Omental fat pad (tissue), 4 donors: ENCODE measurements around the gene CLBA1. TPM values are rescaled to one million over a fixed set of nuclear protein-coding genes. Genes with fewer than 3 reads are reported as not detected.
"Not testable (repeated sequence)": the region's sequence is repeated elsewhere in the genome, so short reads cannot be mapped to it uniquely, and the experiment has no call there.

Experiments
- ATAC-seq: fragments of 150-250 bp; one replicate; pipeline ENCODE4 v1.9.1; 2016; ENCODE audit warnings: mild to moderate bottlenecking, moderate library complexity; ENCODE audit not compliant: low FRiP score
- DNase-seq: peaks from one replicate; pipeline ENCODE4 v3.0.0-alpha.2; 2019; ENCODE audit warnings: low spot score
- CTCF ChIP-seq, 3 donors: fragments of 450-650 bp; IDR thresholded peaks; one replicate each; pipeline ENCODE4 v1.5.1; 2016 to 2017; ENCODE audit warnings: antibody characterized with exemption in 3 of 3, mild to moderate bottlenecking in 3 of 3, moderate library complexity in 2 of 3
- total RNA-seq, 4 donors: library from RNA; depleted of rRNA; stranded (reverse); fragments of >200 nt; gene quantifications; one replicate each; pipeline ENCODE4 v1.1.0, GENCODE V29; 2016

The CLBA1 gene
- total RNA-seq, 4 donors from 2014 or later, result 2.5 to 6.1 (median 3.3) TPM

GRCh38 chr14:105022276-105022670 lies 36.7 kb downstream of the CLBA1 start:
- ATAC-seq (no peak), DNase-seq (no peak)
- TF ChIP-seq CTCF (IDR thresholded peaks at IDR 0.05), result no peak

- ATAC-seq (no peak), DNase-seq (no peak)
- TF ChIP-seq CTCF (IDR thresholded peaks at IDR 0.05), result no peak
These were observed 37.6 kb downstream of the CLBA1 start for GRCh38 chr14:105023144-105023543.

GRCh38 chr14:105023791-105024480 lies 38.3 kb downstream of the CLBA1 start:
- TF ChIP-seq CTCF (IDR thresholded peaks at IDR 0.05), result no peak

GRCh38 chr14:105025429-105025828 lies 39.8 kb downstream of the CLBA1 start:
- no peak for DNase-seq
- ATAC-seq, result no peak
- no peak for TF ChIP-seq CTCF (IDR thresholded peaks at IDR 0.05)

More at GRCh38 chr14:105023791-105024480, 38.3 kb downstream of the CLBA1 start:
- no peak for DNase-seq
- ATAC-seq, result no peak

GRCh38 chr14:105026033-105026785 lies 40.6 kb downstream of the CLBA1 start:
- DNase-seq, result no peak
- no peak for TF ChIP-seq CTCF (IDR thresholded peaks at IDR 0.05)
- ATAC-seq, result no peak

- no peak for TF ChIP-seq CTCF (IDR thresholded peaks at IDR 0.05)
- DNase-seq (no peak), ATAC-seq (no peak)
These were observed 41.4 kb downstream of the CLBA1 start for GRCh38 chr14:105026802-105027563.

- not testable (repeated sequence) for DNase-seq, ATAC-seq
These were observed 42.1 kb downstream of the CLBA1 start for GRCh38 chr14:105027718-105028117.
